RPMI8226 (cell line): Measurements from ENCODE around the gene ATF4.
"Not testable (repeated sequence)": the region's sequence is repeated elsewhere in the genome, so short reads cannot be mapped to it uniquely, and the experiment has no call there.

Experiments used
- DNase-seq: peaks from one replicate; pipeline ENCODE4 v3.0.0-alpha.2; 2015

The ATF4 gene

DNA sequence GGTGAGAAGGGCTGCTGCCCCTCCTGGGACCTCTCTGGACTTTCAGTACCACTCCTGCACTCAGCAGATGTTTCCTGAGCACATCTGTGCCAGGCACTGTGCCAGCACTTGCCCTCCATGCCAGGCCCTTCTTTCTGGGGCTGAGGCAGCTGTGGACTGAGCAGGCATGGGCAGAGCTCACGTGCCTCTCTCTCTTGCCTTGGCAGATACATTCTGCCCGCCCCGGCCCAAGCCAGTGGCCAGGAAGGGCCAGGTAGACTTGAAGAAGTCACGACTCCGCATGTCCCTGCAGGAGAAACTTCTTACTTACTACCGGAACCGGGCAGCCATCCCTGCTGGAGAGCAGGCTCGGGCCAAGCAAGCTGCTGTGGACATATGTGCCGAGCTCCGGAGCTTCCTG lies 8.3 kb upstream of the ATF4 start:
- peak; percentile 87 for DNase-seq

DNA sequence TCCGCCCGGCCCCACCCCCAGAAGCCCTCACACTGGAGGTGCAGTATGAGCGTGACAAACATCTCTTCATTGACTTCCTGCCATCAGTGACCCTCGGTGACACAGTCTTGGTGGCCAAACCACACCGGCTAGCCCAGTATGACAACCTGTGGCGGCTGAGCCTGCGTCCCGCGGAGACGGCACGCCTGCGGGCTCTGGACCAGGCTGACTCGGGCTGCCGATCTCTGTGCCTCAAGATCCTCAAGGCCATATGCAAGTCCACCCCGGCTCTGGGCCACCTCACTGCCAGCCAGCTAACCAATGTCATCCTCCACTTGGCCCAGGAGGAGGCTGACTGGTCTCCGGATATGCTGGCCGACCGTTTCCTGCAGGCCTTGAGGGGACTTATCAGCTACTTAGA lies 6.6 kb upstream of the ATF4 start:
- no peak for DNase-seq

DNA sequence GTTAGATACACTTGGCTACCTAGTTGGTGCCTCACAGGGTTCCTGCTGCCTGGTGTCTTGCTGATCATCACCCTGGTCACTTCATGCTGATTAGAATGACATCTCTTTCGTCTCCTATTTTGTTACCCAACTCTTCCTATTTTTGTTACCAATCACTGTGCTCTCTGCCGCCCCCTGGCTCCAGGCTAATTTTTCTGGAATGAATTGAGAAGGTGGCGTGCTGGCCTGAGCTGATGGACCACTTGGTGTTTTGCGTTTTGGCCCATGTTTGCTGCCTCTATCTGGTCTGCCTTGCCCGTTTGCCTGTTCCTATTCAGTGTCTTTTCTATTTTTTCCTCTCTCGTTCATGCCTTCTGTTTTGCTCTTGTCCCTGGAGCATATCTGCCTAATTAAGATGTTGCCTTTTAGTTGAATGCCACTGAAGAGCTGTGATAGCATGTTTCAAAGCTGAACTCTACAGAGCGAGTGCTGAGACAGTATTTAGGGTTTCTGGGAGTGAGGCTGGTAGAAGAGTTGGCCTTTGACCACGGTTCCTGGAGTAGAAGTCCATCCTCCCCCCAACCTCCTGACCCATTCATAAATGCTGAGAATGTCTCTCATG lies 5.9 kb upstream of the ATF4 start:
- peak; percentile 60 for DNase-seq

DNA sequence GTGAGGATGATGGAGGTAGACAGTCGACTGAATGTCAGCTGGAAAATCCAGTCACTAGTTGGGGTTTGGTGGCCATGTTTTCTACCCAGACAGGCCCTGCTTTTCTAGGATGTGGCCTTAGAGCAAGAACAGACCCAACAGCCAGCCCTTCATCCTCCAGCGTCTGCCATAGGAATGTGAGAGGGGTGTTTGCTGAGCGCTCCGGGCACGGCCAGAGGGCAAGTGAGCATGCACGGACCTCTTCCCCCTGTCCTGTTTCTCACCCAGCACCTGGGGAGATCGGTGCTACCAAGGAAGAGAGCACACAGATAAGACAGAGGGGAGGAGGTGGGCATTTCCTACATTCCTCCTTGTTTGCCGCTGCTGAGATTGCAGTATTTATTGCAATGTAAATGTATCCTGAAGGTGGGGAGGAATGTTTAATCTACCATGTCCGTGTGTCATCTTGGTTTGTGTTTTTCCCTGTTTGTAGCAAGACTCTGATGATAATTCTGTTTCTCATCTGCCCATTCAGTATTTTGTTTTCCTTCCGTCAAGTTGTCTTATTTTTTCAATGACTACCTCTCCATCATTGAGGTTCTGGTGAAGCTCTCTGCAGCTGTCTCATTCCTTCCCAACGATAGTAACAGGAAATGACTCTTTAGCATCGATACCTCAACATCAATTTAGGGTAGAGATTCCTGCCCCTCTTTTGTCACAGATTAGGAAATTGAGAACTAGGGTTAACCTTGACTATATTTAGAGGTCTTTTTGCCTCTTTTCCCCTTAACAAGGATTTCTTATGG lies 4.9 kb upstream of the ATF4 start:
- DNase-seq: no peak

DNA sequence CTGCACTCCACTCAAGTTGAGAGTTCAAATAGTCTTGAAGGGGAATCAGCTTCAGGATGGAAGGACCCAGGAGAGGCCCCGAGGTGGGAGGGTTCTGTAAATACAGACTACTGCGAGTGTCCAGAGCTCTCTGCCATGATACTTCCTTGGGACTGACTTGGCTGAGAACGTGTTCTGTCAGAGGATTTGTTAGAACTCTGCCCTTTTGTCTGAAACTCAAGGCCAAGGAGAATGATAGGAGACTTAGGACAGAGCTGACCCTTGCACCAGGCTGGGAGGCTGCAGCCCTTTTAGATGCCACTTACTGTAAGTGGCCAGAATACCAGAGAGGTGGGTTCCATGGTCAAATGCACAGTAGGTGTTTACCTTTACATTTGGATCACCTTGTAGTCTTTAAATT lies 2.9 kb upstream of the ATF4 start:
- DNase-seq: no peak

DNA sequence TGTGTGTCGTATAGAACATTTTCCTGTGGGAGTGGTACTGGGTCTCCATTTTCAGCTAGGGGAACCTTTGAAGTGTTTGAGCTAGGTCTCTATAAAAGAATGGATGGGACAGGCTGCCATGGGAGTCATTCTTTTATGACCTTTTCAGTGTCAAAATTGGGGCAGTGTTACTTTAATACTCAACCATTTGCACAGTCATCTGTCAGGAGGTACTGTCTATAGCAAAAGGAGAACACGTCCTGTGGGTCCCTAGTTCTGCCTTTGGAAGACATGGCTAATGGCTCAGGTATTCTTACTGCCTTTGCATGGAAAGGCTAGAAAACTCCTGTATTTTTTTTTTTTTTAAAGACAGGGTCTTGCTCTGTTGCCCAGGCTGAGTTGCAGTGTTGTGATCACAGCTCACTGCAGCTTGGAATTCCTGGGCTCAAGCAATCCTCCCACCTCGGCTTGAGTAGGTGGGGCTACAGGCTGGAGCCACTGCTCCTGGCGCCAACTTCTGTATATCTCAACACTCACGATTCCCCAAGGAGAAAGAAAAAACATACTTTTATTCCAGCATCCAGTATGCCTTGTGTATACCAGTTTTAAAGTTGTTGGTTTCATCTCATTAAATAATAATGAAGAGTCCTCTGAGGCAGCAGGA lies 2.1 kb upstream of the ATF4 start:
- DNase-seq: no peak

DNA sequence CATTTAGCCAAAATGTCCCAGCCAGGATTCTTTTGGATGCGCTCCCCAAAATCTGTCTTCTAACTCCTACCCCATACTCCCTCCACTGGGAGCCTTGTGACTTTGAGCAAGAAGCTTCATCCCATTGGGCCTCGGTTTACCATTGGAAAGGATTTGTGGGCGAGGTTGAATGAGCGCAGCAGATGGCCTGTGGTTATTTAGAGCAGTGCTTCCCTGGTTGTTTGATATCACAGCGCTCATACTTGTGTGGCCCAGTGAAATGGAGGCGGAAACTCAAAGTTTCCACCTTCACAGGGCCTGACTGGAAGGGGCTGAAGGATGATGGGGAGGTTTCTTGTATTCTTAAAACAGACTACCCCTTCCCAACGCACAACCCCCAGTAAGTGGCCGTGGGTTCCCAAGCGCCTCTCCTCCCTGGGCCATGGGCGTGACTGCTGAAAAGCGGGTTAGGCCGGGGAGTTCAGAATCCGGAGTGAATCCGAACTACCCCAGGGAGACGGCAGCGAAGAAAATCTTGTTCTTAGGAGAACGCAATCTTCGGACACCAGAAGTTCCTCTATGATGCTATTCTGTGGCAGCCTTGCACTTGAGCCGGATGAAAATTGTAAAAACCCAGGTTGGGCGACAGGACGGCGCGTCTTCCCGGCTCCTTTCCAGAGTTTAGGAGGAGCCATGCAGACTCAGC lies 1.2 kb upstream of the ATF4 start:
- DNase-seq: peak; percentile 57

DNA sequence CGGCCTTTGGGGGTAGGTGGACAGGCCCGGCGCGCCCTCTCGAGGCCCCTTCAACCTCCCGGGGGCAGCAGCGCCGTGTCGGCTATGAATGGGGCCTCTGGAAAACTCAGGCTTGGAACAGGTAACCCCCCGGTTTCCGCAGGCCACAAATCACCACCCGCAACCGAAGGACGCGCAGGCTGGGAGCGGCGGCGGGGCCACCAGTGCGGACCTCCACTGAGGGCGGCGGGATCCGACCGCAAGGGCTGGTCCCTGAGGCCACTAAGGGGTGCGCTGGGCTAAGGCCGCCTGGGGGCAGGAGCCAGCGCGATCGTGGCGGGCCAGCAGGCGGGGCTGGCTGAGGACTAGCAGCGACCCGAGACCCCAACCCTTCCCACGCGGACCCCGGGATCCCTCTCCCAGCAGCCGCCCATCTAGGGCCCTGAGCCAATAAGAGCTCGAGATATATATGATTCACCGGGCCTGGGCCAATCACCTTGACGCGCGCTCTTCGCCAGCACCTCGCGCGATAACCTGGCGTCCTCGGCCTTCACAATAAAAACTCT lies 609 bp upstream of the ATF4 start:
- DNase-seq: peak; percentile 99

DNA sequence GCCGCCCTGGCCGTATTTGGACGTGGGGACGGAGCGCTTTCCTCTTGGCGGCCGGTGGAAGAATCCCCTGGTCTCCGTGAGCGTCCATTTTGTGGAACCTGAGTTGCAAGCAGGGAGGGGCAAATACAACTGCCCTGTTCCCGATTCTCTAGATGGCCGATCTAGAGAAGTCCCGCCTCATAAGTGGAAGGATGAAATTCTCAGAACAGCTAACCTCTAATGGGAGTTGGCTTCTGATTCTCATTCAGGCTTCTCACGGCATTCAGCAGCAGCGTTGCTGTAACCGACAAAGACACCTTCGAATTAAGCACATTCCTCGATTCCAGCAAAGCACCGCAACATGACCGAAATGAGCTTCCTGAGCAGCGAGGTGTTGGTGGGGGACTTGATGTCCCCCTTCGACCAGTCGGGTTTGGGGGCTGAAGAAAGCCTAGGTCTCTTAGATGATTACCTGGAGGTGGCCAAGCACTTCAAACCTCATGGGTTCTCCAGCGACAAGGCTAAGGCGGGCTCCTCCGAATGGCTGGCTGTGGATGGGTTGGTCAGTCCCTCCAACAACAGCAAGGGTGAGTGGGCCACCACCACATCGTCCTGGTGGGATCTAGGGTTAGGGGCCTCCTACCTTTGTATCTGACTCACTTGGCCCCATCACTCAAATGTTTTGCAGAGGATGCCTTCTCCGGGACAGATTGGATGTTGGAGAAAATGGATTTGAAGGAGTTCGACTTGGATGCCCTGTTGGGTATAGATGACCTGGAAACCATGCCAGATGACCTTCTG lies 934 bp downstream of the ATF4 start:
- DNase-seq: not testable (repeated sequence)

DNA sequence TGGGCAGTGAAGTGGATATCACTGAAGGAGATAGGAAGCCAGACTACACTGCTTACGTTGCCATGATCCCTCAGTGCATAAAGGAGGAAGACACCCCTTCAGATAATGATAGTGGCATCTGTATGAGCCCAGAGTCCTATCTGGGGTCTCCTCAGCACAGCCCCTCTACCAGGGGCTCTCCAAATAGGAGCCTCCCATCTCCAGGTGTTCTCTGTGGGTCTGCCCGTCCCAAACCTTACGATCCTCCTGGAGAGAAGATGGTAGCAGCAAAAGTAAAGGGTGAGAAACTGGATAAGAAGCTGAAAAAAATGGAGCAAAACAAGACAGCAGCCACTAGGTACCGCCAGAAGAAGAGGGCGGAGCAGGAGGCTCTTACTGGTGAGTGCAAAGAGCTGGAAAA lies 1.7 kb downstream of the ATF4 start:
- DNase-seq: not testable (repeated sequence)

DNA sequence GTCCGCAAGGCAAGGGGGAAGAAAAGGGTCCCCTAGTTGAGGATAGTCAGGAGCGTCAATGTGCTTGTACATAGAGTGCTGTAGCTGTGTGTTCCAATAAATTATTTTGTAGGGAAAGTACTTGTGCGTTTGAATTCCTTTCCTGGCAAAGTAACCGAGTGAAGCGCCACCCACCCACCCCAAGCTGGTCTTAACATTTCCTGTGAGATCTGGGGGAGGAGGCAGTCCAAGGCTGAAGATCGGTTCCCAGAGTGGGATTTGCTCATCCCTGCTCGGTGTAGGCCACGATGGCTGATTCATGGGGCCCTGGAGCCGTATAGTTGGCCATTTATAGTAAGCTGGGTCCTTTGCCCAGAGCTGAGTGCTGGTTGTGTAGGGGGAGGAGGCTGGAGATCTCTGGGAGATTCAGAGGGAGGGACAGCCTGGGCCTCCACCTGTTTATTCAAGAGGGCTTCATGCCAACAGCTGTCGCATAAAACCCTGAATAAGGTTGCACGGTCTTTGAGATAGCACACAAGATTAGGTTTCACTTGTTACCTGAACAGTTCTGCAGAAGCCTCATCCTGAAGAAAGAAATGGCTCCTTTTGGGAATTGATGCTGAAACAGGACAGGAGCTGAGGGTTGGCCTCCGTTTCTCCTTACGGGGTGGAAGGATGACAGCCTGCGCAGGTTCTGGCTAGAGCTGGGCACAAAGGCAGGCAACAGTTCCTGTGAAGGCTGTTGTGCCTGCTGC lies 2.4 kb downstream of the ATF4 start:
- peak; percentile 64 for DNase-seq

DNA sequence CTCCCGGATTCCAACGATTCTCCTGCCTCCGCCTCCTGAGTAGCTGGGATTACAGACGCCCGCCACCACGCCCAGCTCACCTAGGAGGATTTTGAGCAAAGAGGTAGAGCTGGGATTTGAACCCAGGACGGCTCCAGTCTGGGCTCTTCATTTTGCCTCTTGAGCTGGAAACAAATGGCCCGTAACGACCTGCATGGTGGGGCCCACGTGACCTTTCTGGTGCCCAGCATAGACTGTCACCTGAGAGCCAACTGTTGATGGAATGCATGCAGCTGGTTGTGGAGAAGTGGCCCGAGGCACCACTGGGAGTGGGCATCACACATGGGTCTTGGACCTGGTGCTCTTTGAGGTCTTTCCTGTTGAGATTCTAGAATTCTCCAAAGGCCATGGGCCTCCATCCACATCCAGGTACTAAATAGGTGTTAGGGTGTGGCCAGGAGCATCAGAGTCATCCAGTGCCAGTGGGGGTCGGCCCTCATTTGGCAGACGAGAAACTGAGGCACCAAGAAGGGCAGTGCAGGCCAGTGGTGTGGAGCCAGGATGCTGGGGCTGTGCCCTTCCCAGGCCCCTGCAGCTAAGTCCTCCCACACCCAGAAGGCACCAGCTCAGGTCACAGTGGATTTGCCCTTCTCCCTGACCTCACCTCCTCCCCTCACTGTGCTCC lies 3.9 kb downstream of the ATF4 start:
- DNase-seq: no peak

DNA sequence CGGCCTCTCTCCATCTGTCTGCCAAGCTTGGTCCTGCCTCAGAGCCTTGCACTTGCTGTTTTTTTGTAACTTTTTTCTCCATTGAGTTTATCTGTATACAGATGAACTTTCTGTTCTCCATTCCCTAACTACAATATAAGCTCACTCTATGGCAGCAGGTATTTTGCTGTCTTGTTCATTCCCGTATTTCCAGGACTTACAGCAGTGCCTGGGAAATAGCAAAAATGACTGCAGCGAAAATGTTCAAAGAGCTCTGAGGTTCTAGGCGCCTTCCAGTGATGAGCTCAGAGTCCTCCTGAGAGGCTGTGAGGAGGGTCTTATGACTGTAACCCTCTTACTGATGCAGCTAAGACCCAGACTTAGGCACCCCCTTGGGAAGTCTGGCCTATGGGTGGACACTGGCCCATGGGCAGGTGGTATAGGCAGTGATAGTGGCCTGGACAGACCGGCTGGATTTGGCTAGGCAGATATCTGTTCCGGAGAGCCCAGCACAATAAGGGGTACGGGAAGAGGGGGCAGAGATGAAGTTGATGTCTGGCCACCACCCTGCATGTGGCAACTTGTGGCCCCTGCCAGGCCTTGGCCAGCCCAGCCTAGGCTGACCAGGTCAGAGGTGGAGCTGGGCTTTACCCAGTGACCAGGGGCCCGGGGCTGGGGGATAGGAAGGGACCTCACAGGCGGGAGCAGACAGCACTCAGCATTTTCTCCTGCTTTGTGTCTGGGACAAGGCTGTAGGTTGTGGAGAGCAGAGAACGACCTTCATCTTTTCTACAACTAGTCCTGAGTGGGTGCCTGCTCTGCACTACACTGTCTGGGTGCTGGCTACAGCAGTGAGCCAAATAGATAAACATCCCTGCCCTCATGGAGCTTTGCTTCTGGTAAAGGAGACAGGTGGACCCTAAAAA lies 4.6 kb downstream of the ATF4 start:
- no peak for DNase-seq

DNA sequence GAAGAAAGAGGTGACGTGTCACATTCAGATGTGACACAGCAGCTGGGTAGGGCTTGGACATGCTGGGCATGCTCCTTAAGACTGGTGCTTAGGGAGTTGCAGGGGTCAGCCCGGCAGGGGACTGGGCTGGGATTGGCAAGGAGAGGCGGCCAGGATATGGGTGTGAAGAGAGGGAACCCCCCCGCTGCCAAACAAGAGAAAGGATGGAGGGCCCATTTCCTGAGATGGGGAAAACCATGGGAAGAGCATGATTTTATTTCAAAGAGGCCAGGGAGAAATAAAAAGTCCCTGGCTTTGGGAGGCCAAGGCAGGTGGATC lies 5.3 kb downstream of the ATF4 start:
- no peak for DNase-seq

DNA sequence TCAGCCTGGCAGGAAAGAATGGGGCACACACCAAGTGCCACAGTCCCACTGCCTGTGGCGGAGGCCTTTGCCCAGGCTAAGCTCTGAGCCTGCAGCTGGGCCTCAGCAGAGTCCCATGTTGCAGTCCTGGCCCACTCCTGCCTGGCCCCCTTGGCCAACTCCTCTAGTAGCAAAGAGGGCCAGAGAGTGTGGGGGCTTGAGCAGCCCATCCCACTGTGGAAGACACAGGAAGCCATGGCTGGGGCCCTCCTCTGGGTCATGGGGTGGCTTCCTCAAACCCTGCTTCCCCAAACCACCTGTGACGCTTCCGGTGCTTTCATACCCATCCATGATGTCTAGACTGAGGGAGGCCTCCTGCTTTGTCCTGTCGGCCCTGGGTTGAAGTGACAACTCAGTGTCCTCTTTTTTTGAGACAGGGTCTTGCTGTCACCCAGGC lies 6.4 kb downstream of the ATF4 start:
- peak; percentile 67 for DNase-seq

DNA sequence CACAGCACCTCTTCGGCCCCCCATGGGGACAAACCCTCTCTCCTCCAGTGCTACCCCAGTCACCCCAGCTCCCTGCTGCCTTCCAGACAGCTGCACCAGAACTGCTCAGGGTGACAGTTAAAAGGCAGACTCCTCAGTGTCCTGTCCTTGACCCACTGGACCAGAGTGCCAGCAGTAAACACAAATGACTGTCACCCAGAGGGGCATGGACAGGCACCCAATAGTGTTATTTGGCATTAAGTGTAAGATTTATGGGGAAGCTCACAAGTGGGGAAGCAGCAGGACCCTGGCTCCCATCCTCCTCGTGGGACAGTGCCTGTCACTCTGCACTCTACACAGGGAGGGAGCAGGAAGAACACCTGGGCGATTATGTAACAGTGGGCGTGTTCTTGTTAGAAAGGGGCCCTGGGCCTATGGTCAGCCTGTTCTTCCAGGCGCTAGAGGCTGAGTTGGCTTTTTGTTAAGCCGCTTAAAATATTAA lies 7.2 kb downstream of the ATF4 start:
- DNase-seq: peak; percentile 85

DNA sequence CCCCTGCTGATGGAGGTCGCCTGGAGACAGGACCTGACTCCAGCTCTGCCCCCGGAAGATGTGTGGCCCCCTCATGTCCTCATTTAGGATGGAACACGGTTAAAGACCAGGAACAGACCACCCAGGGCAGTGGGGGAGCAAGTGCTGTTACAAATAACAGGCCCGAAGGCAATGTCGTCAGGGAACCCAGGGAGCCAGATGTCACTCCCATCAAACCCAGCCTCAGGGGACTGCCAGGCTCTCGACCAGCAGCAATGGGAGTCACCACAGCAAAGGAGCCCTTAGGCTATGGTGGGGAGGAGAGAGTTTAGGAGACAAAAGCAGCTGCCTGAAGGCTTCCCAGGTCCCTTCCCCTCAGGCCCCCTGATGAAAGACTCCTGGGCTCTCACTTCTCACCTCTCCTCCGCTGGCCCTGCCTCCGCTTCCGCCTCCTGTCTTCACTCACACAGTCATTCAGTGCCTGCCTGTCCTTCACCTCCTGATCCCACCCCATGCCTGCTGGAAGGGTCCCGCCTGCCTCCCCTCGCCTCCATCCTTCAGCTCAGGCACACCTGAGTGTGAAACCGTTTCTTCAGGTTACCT lies 7.8 kb downstream of the ATF4 start:
- DNase-seq: no peak

DNA sequence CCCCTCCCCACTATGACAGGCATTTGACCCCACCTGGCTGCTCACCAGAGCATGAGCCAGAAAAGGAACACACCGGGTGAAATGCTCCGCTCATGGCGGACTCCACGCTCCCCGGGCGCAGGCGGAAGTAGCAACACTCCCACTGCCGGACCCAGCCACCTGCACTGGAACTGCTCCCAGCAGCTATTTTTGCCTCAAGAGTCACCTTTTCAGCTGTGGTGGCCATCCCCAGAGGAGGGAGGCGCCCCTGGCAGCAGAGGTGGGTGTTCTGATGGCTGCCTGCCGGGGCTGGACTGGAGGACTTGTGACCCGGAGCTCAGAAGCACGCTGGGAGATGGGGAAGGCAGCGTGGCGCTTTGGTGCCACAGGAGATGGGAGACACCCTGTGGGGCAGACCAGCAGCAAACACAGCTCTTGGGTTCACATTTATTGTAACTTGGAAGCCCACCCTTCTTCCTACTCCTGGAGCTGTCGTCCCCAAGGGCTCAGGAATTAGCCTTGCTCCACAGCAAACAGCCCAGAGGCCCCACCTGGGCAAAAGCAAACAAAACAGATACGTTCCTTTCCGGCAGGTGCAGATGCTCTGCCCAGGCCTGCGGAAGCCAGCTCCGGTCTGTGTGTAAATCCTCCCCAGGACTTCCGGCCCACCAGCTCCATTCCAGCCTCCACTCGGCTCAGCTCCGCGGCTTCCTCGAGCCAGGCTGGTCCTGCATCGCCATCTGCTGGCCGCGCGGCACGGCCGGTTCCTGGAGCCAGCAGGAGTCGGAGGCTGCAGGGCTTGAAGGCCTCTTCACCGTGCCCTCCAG lies 8.5 kb downstream of the ATF4 start:
- peak; percentile 96 for DNase-seq

DNA sequence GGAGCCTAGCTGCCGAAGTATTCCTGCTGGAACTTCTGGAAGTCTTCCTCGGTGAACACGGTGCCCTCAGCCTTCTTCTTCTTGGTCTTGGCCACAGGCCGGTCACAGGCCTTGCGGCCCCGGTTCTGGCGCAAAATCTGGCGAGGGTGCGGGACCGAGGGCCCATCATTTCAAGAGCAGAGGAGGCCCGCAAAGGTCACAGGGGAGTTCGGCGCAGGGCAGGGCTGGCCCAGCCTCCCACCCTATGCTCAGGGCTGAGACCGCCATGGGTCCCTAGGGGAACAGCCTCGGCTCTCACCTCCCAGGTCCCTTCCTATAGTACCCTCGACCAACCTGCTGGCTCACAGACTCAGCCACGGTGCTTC lies 9.1 kb downstream of the ATF4 start:
- DNase-seq: no peak
